ENCODE results near the gene RAD9A.
A peak's percentile ranks its signal among the peaks of the same experiment; 100 is the strongest.

The RAD9A gene

GRCh38 chr11:67354075-67355022, 37.4 kb upstream of the RAD9A start:
- peak; percentile 96 for DNase-seq (ENCODE audit: extremely low read depth, low read depth)
- TF ChIP-seq CTCF (IDR thresholded peaks at IDR 0.05; ENCODE audit: low read depth, low read length, missing control alignments) = no peak
- H3K4me3 ChIP-seq (replicated peaks; ENCODE audit: low read depth, low read length) = peak overlapping the region; percentile 70

- DNase-seq (ENCODE audit: extremely low read depth, low read depth) = no peak
- TF ChIP-seq CTCF (IDR thresholded peaks at IDR 0.05; ENCODE audit: low read depth, low read length, missing control alignments) = no peak
- peak overlapping the region; percentile 15; the same call in 1 of the 2 replicates for H3K4me3 ChIP-seq (replicated peaks; ENCODE audit: low read depth, low read length)
Measured at GRCh38 chr11:67355023-67355793, 36.6 kb upstream of the RAD9A start.

GRCh38 chr11:67355794-67356386, 35.9 kb upstream of the RAD9A start:
- H3K4me3 ChIP-seq (replicated peaks; ENCODE audit: low read depth, low read length) = no peak overlapping the region
- no peak for DNase-seq (ENCODE audit: extremely low read depth, low read depth)
- no peak for TF ChIP-seq CTCF (IDR thresholded peaks at IDR 0.05; ENCODE audit: low read depth, low read length, missing control alignments)

- TF ChIP-seq CTCF (IDR thresholded peaks at IDR 0.05; ENCODE audit: low read depth, low read length, missing control alignments) = no peak
- H3K4me3 ChIP-seq (replicated peaks; ENCODE audit: low read depth, low read length) = no peak overlapping the region
- no peak for DNase-seq (ENCODE audit: extremely low read depth, low read depth)
Measured at GRCh38 chr11:67356387-67356863, 35.4 kb upstream of the RAD9A start.

- no peak for DNase-seq (ENCODE audit: extremely low read depth, low read depth)
- peak; percentile 97 for TF ChIP-seq CTCF (IDR thresholded peaks at IDR 0.05; ENCODE audit: low read depth, low read length, missing control alignments)
- no peak overlapping the region for H3K4me3 ChIP-seq (replicated peaks; ENCODE audit: low read depth, low read length)
Measured at GRCh38 chr11:67356864-67357561, 34.8 kb upstream of the RAD9A start.

Data from HFF-Myc (cell line).